Measurements from ENCODE around the gene EPB41L4A.

- TF ChIP-seq POLR2AphosphoS5 (IDR thresholded peaks at IDR 0.05; ENCODE audit: insufficient read depth, low read depth, low read length) (no peak), CTCF (IDR thresholded peaks at IDR 0.05; ENCODE audit: extremely low read depth in 1 of 2, insufficient read depth in 1 of 2, low read depth in 1 of 2, low read length in 2 of 2) (no peak), MYC (IDR thresholded peaks at IDR 0.05; ENCODE audit: low read depth, low read length) (no peak), MAX (IDR thresholded peaks at IDR 0.05; ENCODE audit: insufficient read depth, insufficient read length) (no peak), POLR2A (IDR thresholded peaks at IDR 0.05; ENCODE audit: low read depth, low read length) (no peak)
Observed at GRCh38 chr5:112289465-112289864, 129.6 kb downstream of the EPB41L4A start.
